SW480 (cell line): ENCODE measurements around the gene TMEM258.

Source experiments
- DNase-seq: peaks from one replicate; pipeline ENCODE4 v3.0.0-alpha.2; 2016; ENCODE audit warnings: low spot score

Gene TMEM258

GRCh38 chr11:61739966-61740365 is 52.4 kb downstream of the TMEM258 start:
- DNase-seq = no peak

DNA sequence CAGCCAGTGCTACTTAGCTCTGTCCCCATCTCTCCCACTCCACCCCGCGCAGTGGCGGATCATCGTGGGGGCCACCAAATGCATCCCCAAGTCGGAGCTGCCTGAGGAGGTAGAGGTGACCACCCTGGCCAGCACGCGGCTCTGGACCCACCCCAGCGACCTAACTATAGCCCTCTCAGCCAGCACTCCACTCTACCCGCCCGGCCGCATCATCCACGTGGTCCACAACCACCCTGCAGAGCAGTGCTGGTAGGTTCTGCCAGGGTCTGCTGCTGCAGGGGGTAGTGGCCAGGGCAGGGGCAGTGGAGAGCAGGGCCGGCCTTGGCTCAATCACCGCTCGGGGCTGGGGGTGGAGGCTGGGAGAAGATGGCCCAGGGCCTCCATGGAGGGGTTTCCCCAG is 53.0 kb downstream of the TMEM258 start:
- no peak for DNase-seq
